Endothelial cell of umbilical vein (primary cell): ENCODE data around the gene ZDHHC14. TPM values are rescaled to one million over a fixed set of nuclear protein-coding genes. Genes with fewer than 3 reads are reported as not detected.
A peak's percentile ranks its signal among the peaks of the same experiment; 100 is the strongest.

Source experiments
- BruUV-seq: library from RNA; stranded (reverse); fragments of 400-500 nt; replicated peaks from 2 replicates; lab custom pipeline; 2021; lab: Mats Ljungman, UMichigan
- CTCF ChIA-PET: fragments of 300-600, 350-600 bp; sonication (Branson Sonifier 250); formaldehyde crosslinking; loops from one replicate; lab custom pipeline; 2021; ENCODE audit warnings: antibody characterized with exemption, inconsistent platforms; lab: Charles Lee
- POLR2A ChIA-PET: fragments of 300-600, 350-600 bp; sonication (Branson Sonifier 250); formaldehyde crosslinking; loops from one replicate; lab custom pipeline; 2021; ENCODE audit warnings: antibody characterized with exemption, inconsistent platforms; lab: Charles Lee
- DNase-seq: peaks from one replicate; pipeline ENCODE4 v3.0.0-alpha.2; 2011; ENCODE audit warnings: low read depth, low spot score
- FAIRE-seq: peaks from 2 replicates; lab custom pipeline; 2011; peaks lifted over from hg19 to GRCh38; lab: Jason Lieb, UNC
- H2AFZ ChIP-seq: 2 replicates; pipeline ENCODE4 v1.6.0; 2012; ENCODE audit warnings: low read depth, low read length, control low read depth, inconsistent platforms
- H3K27ac ChIP-seq: 2 replicates; pipeline ENCODE4 v1.5.1; 2011; ENCODE audit warnings: low read depth, mild to moderate bottlenecking, control low read depth, low read length, moderate library complexity; ENCODE audit not compliant: insufficient read depth
- H3K27me3 ChIP-seq, 2 experiments: 2 replicates each; pipeline versions ENCODE4 v1.6.0 to v1.6.1; 2011; ENCODE audit warnings: low read length in 2 of 2, mixed read lengths in 1 of 2; ENCODE audit not compliant: control insufficient read depth in 2 of 2, insufficient read depth in 2 of 2
- H3K36me3 ChIP-seq, 2 experiments: 2 replicates in 1 of 2; 3 replicates in 1 of 2; pipeline ENCODE4 v1.5.1; 2011; ENCODE audit warnings: low read length in 2 of 2, mild to moderate bottlenecking in 1 of 2, moderate library complexity in 1 of 2; ENCODE audit not compliant: control insufficient read depth in 2 of 2, insufficient read depth in 2 of 2; ENCODE audit errors: extremely low read depth in 1 of 2
- H3K4me1 ChIP-seq: 3 replicates; pipeline ENCODE4 v1.5.1; 2011; ENCODE audit warnings: mild to moderate bottlenecking, low read length; ENCODE audit not compliant: control insufficient read depth, insufficient read depth; ENCODE audit errors: extremely low read depth
- H3K4me2 ChIP-seq: 2 replicates; pipeline ENCODE4 v1.6.1; 2011; ENCODE audit warnings: low read length, control low read depth, mixed read lengths; ENCODE audit not compliant: insufficient read depth
- H3K4me3 ChIP-seq, 3 experiments: fragments of 200-600 bp in 1 of 3; sonication (generic), shearing (Covaris generic) in 1 of 3; replicated peaks in 1 of 3; 2 replicates each; pipeline ENCODE4 v1.5.1; 2011 to 2016; ENCODE audit warnings: control low read depth in 3 of 3, low read length in 3 of 3, mild to moderate bottlenecking in 2 of 3, inconsistent platforms in 1 of 3, low read depth in 1 of 3, moderate library complexity in 1 of 3; ENCODE audit not compliant: insufficient read depth in 1 of 3
- H3K79me2 ChIP-seq: 2 replicates; pipeline ENCODE4 v1.6.0; 2012; ENCODE audit warnings: low read length, inconsistent platforms; ENCODE audit not compliant: control insufficient read depth, insufficient read depth
- H3K9ac ChIP-seq: replicated peaks from 2 replicates; pipeline ENCODE3; 2011; ENCODE audit warnings: low read length, control low read depth; ENCODE audit not compliant: insufficient read depth; ENCODE audit errors: extremely low read depth
- H3K9me1 ChIP-seq: replicated peaks from 3 replicates; pipeline ENCODE4 v1.6.0; 2011; ENCODE audit warnings: mild to moderate bottlenecking, low read length; ENCODE audit not compliant: control insufficient read depth, insufficient read depth; ENCODE audit errors: extremely low read depth
- H3K9me3 ChIP-seq: replicated peaks from 2 replicates; pipeline ENCODE4 v1.5.1; 2012; ENCODE audit warnings: low read length, inconsistent platforms; ENCODE audit not compliant: control insufficient read depth, insufficient read depth
- H4K20me1 ChIP-seq: replicated peaks from 2 replicates; pipeline ENCODE3; 2011; ENCODE audit warnings: mild to moderate bottlenecking, low read length; ENCODE audit not compliant: control insufficient read depth, insufficient read depth; ENCODE audit errors: extremely low read depth
- CTCF ChIP-seq, 2 donors: IDR thresholded peaks; 1 replicate in 1 of 2; 2 replicates in 1 of 2; pipeline ENCODE4 v1.5.1; 2011; ENCODE audit warnings: low read length in 2 of 2, mild to moderate bottlenecking in 2 of 2, moderate library complexity in 2 of 2, control low read depth in 1 of 2, inconsistent platforms in 1 of 2, low read depth in 1 of 2; ENCODE audit not compliant: insufficient read depth in 1 of 2; ENCODE audit errors: extremely low read depth in 1 of 2
- EZH2 ChIP-seq: IDR thresholded peaks from 2 replicates; pipeline ENCODE4 v1.6.1; 2012; ENCODE audit warnings: borderline replicate concordance, low read depth, mild to moderate bottlenecking, moderate library complexity, low read length, inconsistent platforms; ENCODE audit not compliant: severe bottlenecking
- FOS ChIP-seq: IDR thresholded peaks from 2 replicates; pipeline ENCODE4 v1.6.1; 2011; ENCODE audit warnings: mild to moderate bottlenecking, low read length, moderate library complexity, borderline replicate concordance; ENCODE audit not compliant: insufficient read depth
- GATA2 ChIP-seq: IDR thresholded peaks from 2 replicates; pipeline ENCODE4 v1.7.0; 2011; ENCODE audit warnings: low read depth, mild to moderate bottlenecking, moderate library complexity, mixed read lengths, low read length; ENCODE audit not compliant: insufficient read length, insufficient read depth
- JUN ChIP-seq: IDR thresholded peaks from 2 replicates; pipeline ENCODE4 v1.6.1; 2011; ENCODE audit warnings: borderline replicate concordance, low read depth; ENCODE audit not compliant: insufficient read length, insufficient read depth
- MAX ChIP-seq: IDR thresholded peaks from 2 replicates; pipeline ENCODE4 v1.6.1; 2011; ENCODE audit not compliant: insufficient read depth, insufficient read length
- MYC ChIP-seq: IDR thresholded peaks from one replicate; pipeline ENCODE4 v1.6.1; 2011; ENCODE audit warnings: mild to moderate bottlenecking, low read depth, low read length
- POLR2A ChIP-seq: IDR thresholded peaks from 2 replicates; pipeline ENCODE4 v1.6.1; 2012; ENCODE audit warnings: low read depth, mild to moderate bottlenecking, control low read depth, low read length
- POLR2AphosphoS5 ChIP-seq: IDR thresholded peaks from 2 replicates; pipeline ENCODE4 v1.6.1; 2012; ENCODE audit warnings: low read depth, mild to moderate bottlenecking, control low read depth, low read length, moderate library complexity; ENCODE audit not compliant: insufficient read depth
- dilution Hi-C: fragments of 300-500 bp; cut with MboI; formaldehyde crosslinking; loops from one replicate; pipeline ENCODE4 v1.15.0; 2019; ENCODE audit warnings: low sequenced_read_pairs; ENCODE audit not compliant: extremely low pct_ligation_motif_present
- intact Hi-C: fragments of 100-400 bp; cut with micrococcal nuclease; formaldehyde crosslinking; loops from one replicate; pipeline ENCODE4 v1.10.0; 2022
- polyA plus RNA-seq, 4 experiments: library from polyadenylated mRNA; depleted of rRNA in 3 of 4; stranded (reverse) in 3 of 4; unstranded in 1 of 4; fragments of >200 nt; gene quantifications; 2 replicates each; pipeline versions ENCODE4 v1.2.1 to v1.2.3, GENCODE V29; 2011 to 2012; ENCODE audit warnings: missing spikeins in 1 of 4
- total RNA-seq: library from RNA; stranded (reverse); gene quantifications from 2 replicates; pipeline ENCODE4 v1.2.3, GENCODE V29; 2021

ZDHHC14 gene
- total and polyA plus RNA-seq, 2 donors (not counting 3 experiments of a cell fraction or from before 2014, with no cell fraction given), result 23.0 to 25.6 TPM

- H3K4me2 ChIP-seq, result peak overlapping the region; percentile 90
- H3K36me3 ChIP-seq, result peaks cover 0 to 4% of the 10 kb centered on the region in 2 experiments
- peak; percentile 88 for FAIRE-seq
- H2AFZ ChIP-seq, result peak overlapping the region; percentile 85
- dilution Hi-C loops, result no loop called here
- H3K27ac ChIP-seq, result peak overlapping the region; percentile 73
- H3K4me1 ChIP-seq, result peaks cover 13% of the 10 kb centered on the region
- no TSS peak for BruUV-seq
- peak; percentile 71 for DNase-seq
- peak overlapping the region in 2 of 3 experiments; percentile 53 to 54 for H3K4me3 ChIP-seq
- H3K9ac ChIP-seq, result peak overlapping the region; percentile 53
- H4K20me1 ChIP-seq, result no peaks in the 10 kb centered on the region
- intact Hi-C loops, result loop anchor here (2.0 kb wide), 1 partner anchor 76 kb away; no protein-coding TSS in a partner anchor
- no peaks in the 10 kb centered on the region for H3K27me3 ChIP-seq
- ChIA-PET CTCF (interaction anchor here (0.7 to 1.9 kb wide), 14 partner anchors 9 to 298 kb away, joined by 3 to 12 read pairs (median 4); no protein-coding TSS in a partner anchor), POLR2A (no interaction called here)
- H3K9me3 ChIP-seq, result no peaks in the 10 kb centered on the region
- no peaks in the 10 kb centered on the region for H3K9me1 ChIP-seq
- TF ChIP-seq MAX (peak; percentile 54), POLR2AphosphoS5 (no peak), FOS (peak; percentile 43), JUN (peak; percentile 51)
- H3K79me2 ChIP-seq, result no peaks in the 10 kb centered on the region
Observed at GRCh38 chr6:157613011-157613522, 232.1 kb downstream of the ZDHHC14 start.

- no peaks in the 10 kb centered on the region for H3K36me3 ChIP-seq
- intact Hi-C loops (no loop called here), dilution Hi-C loops (no loop called here)
- H3K27me3 ChIP-seq, result no peaks in the 10 kb centered on the region
- H2AFZ ChIP-seq, result no peak overlapping the region
- no peak overlapping the region for H3K4me2 ChIP-seq
- no peaks in the 10 kb centered on the region for H3K9me3 ChIP-seq
- H3K9ac ChIP-seq, result no peak overlapping the region
- H4K20me1 ChIP-seq, result no peaks in the 10 kb centered on the region
- H3K4me1 ChIP-seq, result peaks cover 13% of the 10 kb centered on the region
- H3K4me3 ChIP-seq, result no peak overlapping the region
- no peaks in the 10 kb centered on the region for H3K9me1 ChIP-seq
- ChIA-PET POLR2A (interaction anchor here (0.7 kb wide), 1 partner anchor 290 kb away, joined by 4 read pairs; no protein-coding TSS in a partner anchor), CTCF (interaction anchor here (1.0 to 2.5 kb wide), 6 partner anchors 46 to 299 kb away, joined by 3 to 13 read pairs (median 4); no protein-coding TSS in a partner anchor)
- no peaks in the 10 kb centered on the region for H3K79me2 ChIP-seq
- FAIRE-seq, result no peak
- H3K27ac ChIP-seq, result no peak overlapping the region
- no TSS peak for BruUV-seq
- TF ChIP-seq POLR2AphosphoS5, result no peak
- no peak for TF ChIP-seq EZH2
- TF ChIP-seq MAX, result no peak
- no peak for TF ChIP-seq JUN
- no peak for TF ChIP-seq MYC
- TF ChIP-seq GATA2, result no peak
- TF ChIP-seq CTCF (IDR thresholded peaks at IDR 0.05; ENCODE audit: extremely low read depth in 1 of 2, insufficient read depth in 1 of 2, low read depth in 1 of 2, low read length in 2 of 2), result no peak
- TF ChIP-seq POLR2A, result no peak
- DNase-seq, result no peak
Observed at GRCh38 chr6:157614026-157614568, 233.1 kb downstream of the ZDHHC14 start.
